Measurements from ENCODE around the gene CABP1. TPM values are rescaled to one million over a fixed set of nuclear protein-coding genes. Genes with fewer than 3 reads are reported as not detected.
A peak's percentile ranks its signal among the peaks of the same experiment; 100 is the strongest.

The CABP1 gene
- total RNA-seq, 2 donors from 2014 or later, result 0.71 to 2.0 TPM

GRCh38 chr12:120618954-120619615 is 21.3 kb upstream of the CABP1 start:
- TF ChIP-seq CTCF (IDR thresholded peaks at IDR 0.05), result no peak
- H3K27me3 ChIP-seq, result no peaks in the 10 kb centered on the region

GRCh38 chr12:120620624-120621023 is 19.8 kb upstream of the CABP1 start:
- no peak overlapping the region for H3K4me3 ChIP-seq
- no peaks in the 10 kb centered on the region for H3K36me3 ChIP-seq
- H3K27me3 ChIP-seq, result no peaks in the 10 kb centered on the region
- no peak for TF ChIP-seq CTCF (IDR thresholded peaks at IDR 0.05)
- H3K4me1 ChIP-seq, result no peaks in the 10 kb centered on the region
- no peaks in the 10 kb centered on the region for H3K9me3 ChIP-seq
- no peak overlapping the region for H3K27ac ChIP-seq
- DNase-seq (ENCODE audit: low spot score), result no peak

More at GRCh38 chr12:120618954-120619615, 21.3 kb upstream of the CABP1 start:
- Histone ChIP-seq H3K9me3 (no peaks in the 10 kb centered on the region), H3K4me3 (no peak overlapping the region), H3K4me1 (no peaks in the 10 kb centered on the region), H3K36me3 (no peaks in the 10 kb centered on the region), H3K27ac (no peak overlapping the region)
- no peak for DNase-seq (ENCODE audit: low spot score)

- no peaks in the 10 kb centered on the region for H3K27me3 ChIP-seq
- no peak for TF ChIP-seq CTCF (IDR thresholded peaks at IDR 0.05)
- H3K4me3 ChIP-seq, result no peak overlapping the region
- no peak for DNase-seq (ENCODE audit: low spot score)
- no peaks in the 10 kb centered on the region for H3K36me3 ChIP-seq
- no peak overlapping the region for H3K27ac ChIP-seq
- H3K9me3 ChIP-seq, result no peaks in the 10 kb centered on the region
- H3K4me1 ChIP-seq, result no peaks in the 10 kb centered on the region
Observed at GRCh38 chr12:120625557-120626419, 14.6 kb upstream of the CABP1 start.

GRCh38 chr12:120628919-120629318 is 11.5 kb upstream of the CABP1 start:
- no peaks in the 10 kb centered on the region for H3K4me1 ChIP-seq
- H3K9me3 ChIP-seq, result no peaks in the 10 kb centered on the region
- peak in 1 of 2 donors; percentile 41 for TF ChIP-seq CTCF (IDR thresholded peaks at IDR 0.05)
- H3K27me3 ChIP-seq, result no peaks in the 10 kb centered on the region
- H3K4me3 ChIP-seq, result no peak overlapping the region
- H3K36me3 ChIP-seq, result no peaks in the 10 kb centered on the region
- H3K27ac ChIP-seq, result no peak overlapping the region
- no peak for DNase-seq (ENCODE audit: low spot score)

GRCh38 chr12:120630104-120630892 is 10.1 kb upstream of the CABP1 start:
- no peaks in the 10 kb centered on the region for H3K36me3 ChIP-seq
- no peaks in the 10 kb centered on the region for H3K4me1 ChIP-seq
- no peaks in the 10 kb centered on the region for H3K9me3 ChIP-seq
- H3K27me3 ChIP-seq, result no peaks in the 10 kb centered on the region
- no peak overlapping the region for H3K27ac ChIP-seq
- TF ChIP-seq CTCF (IDR thresholded peaks at IDR 0.05), result no peak
- DNase-seq (ENCODE audit: low spot score), result no peak
- H3K4me3 ChIP-seq, result no peak overlapping the region
